Prostate gland (tissue), 2 donors: ENCODE data around the gene NEU4. TPM values are rescaled to one million over a fixed set of nuclear protein-coding genes. Genes with fewer than 3 reads are reported as not detected.

ENCODE experiments used
- DNase-seq: peaks from one replicate; pipeline ENCODE4 v3.0.0-alpha.2; 2019; ENCODE audit warnings: low spot score
- H3K27ac ChIP-seq, 2 donors: fragments of 200-600 bp; sonication (generic); 2 replicates each; pipeline ENCODE4 v1.5.1; 2017 to 2019
- H3K27me3 ChIP-seq: fragments of 200-600 bp; sonication (generic); replicated peaks from 2 replicates; pipeline ENCODE4 v1.5.1; 2019; ENCODE audit not compliant: insufficient read depth
- H3K36me3 ChIP-seq, 2 donors: fragments of 200-600 bp; sonication (generic); 1 replicate in 1 of 2; 2 replicates in 1 of 2; pipeline versions ENCODE4 v1.5.1 to v1.8.1; 2017 to 2019
- H3K4me1 ChIP-seq: fragments of 200-600 bp; sonication (generic); replicated peaks from 2 replicates; pipeline ENCODE4 v1.5.1; 2019
- H3K4me3 ChIP-seq, 2 donors: fragments of 200-600 bp; sonication (generic); 2 replicates each; pipeline ENCODE4 v1.5.1; 2017 to 2019
- H3K9me3 ChIP-seq: fragments of 200-600 bp; sonication (generic); 2 replicates; pipeline ENCODE4 v1.5.1; 2017
- CTCF ChIP-seq, 4 experiments: fragments of 200-600 bp in 2 of 4; fragments of 450-650 bp in 2 of 4; sonication (generic) in 2 of 4; IDR thresholded peaks; 1 replicate in 3 of 4; 2 replicates in 1 of 4; pipeline ENCODE4 v1.5.1; 2016 to 2019; ENCODE audit warnings: antibody characterized with exemption in 4 of 4, mild to moderate bottlenecking in 2 of 4, moderate library complexity in 2 of 4
- POLR2A ChIP-seq: fragments of 450-650 bp; IDR thresholded peaks from one replicate; pipeline ENCODE4 v1.6.1; 2016; ENCODE audit warnings: antibody characterized with exemption, mild to moderate bottlenecking
- POLR2AphosphoS5 ChIP-seq: sonication (generic); formaldehyde crosslinking; IDR thresholded peaks from one replicate; pipeline ENCODE4 v1.6.1; 2017; ENCODE audit warnings: antibody characterized with exemption
- WGBS: methylation state at CpG from one replicate; pipeline ENCODE4 v1.1.5; 2018; 5-methylcytosine and 5-hydroxymethylcytosine counted together
- intact Hi-C: fragments of 100-400 bp; cut with DNase I; formaldehyde crosslinking; loops from one replicate; pipeline ENCODE4 v1.14.2; 2022
- total RNA-seq, 2 donors: library from RNA; depleted of rRNA; stranded (reverse); fragments of >200 nt; gene quantifications; one replicate each; pipeline ENCODE4 v1.1.0, GENCODE V29; 2016

Gene NEU4
- total RNA-seq, 2 donors from 2014 or later = 0.62 TPM; not detected in 1

DNA sequence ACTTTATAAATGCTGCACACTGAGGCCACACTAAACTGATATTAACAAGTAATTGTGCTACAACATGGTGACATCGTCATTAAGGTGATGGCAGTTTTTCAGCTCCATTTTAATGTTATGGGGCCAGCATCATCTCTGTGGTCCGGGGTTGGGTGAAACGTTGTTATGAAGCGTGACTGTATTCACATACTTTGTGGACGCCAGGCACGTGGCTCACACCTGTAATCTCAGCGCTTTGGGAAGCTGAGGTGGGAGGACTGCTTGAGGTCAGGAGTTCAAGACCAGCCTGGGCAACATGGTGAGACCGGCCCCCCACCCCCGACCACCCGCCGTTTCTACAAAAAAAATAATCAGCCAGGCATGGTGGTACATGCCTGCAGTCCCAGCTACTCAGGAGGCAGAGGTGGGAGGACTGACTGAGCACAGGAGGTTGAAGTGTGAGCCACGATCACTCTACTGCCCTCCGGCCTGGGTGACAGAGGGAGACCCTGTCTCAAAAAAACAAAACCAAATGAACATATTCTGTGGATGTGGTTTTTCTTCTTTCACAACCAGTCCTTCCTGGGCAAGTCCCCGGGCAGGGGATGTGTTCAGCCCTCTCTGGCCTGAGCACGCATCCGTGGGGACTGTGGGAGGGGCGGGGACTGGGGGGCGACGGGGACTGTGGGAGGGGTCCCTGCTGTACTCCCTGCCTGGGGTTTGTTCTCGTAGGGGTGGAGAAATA is 45.3 kb upstream of the NEU4 start:
- Histone ChIP-seq H3K27ac (no peak overlapping the region), H3K36me3 (no peaks in the 10 kb centered on the region), H3K27me3 (no peaks in the 10 kb centered on the region), H3K4me1 (peaks cover 3% of the 10 kb centered on the region), H3K4me3 (no peak overlapping the region), H3K9me3 (no peaks in the 10 kb centered on the region)
- 76% methylated on average over 20 of the region's 20 CpGs for WGBS
- DNase-seq = no peak
- intact Hi-C loops = no loop called here
- TF ChIP-seq CTCF (IDR thresholded peaks at IDR 0.05) (no peak), POLR2AphosphoS5 (no peak), POLR2A (no peak)

GRCh38 chr2:241764275-241765241 is 44.4 kb upstream of the NEU4 start:
- Histone ChIP-seq H3K9me3 (no peaks in the 10 kb centered on the region), H3K4me1 (peaks cover 3% of the 10 kb centered on the region), H3K27me3 (no peaks in the 10 kb centered on the region), H3K4me3 (no peak overlapping the region), H3K27ac (no peak overlapping the region), H3K36me3 (no peaks in the 10 kb centered on the region)
- intact Hi-C loops = no loop called here
- no peak for DNase-seq
- TF ChIP-seq POLR2A (no peak), CTCF (IDR thresholded peaks at IDR 0.05) (no peak), POLR2AphosphoS5 (no peak)
- WGBS = 89% methylated on average over 27 of the region's 27 CpGs

DNA sequence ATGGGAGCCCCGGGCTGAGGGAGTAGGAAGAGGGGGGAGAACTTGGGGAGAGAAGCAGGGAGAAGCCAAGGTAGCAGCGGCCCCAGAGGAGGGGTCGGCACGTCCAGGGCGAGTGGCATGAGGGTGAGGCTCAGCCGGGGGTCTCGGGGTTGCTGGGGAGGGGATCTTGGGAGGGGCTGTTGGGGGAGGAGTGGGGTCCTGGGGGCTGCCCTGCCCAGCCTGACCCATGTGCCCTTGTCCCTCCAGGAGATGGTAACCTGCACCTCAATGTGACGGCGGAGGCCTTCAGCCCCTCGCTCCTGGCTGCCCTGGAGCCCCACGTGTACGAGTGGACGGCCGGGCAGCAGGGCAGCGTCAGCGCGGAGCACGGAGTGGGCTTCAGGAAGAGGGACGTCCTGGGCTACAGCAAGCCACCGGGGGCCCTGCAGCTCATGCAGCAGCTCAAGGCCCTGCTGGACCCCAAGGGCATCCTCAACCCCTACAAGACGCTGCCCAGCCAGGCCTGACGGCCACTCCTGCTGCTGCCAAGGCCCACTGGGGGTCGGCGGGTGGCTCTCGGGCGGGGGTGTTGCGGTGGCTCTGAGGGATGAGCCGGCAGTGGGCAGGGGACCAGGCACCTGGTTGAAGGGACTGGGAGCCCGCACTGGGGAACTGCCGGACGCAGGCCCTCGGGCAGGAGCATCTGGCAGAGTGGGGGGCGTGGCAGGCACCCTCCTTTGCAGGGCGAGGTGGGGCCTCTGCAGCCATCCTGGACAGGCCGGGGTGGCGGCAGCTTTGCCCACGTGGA is 41.3 kb upstream of the NEU4 start:
- intact Hi-C loops = no loop called here
- no peaks in the 10 kb centered on the region for H3K9me3 ChIP-seq
- H3K27ac ChIP-seq = no peak overlapping the region
- DNase-seq = no peak
- no peak overlapping the region for H3K4me3 ChIP-seq
- H3K27me3 ChIP-seq = no peaks in the 10 kb centered on the region
- no peaks in the 10 kb centered on the region for H3K36me3 ChIP-seq
- H3K4me1 ChIP-seq = peaks cover 1% of the 10 kb centered on the region
- TF ChIP-seq POLR2A (no peak), POLR2AphosphoS5 (no peak), CTCF (IDR thresholded peaks at IDR 0.05) (no peak)
- WGBS = 93% methylated on average over 35 of the region's 37 CpGs

- H3K4me1 ChIP-seq = no peaks in the 10 kb centered on the region
- H3K4me3 ChIP-seq = no peak overlapping the region
- intact Hi-C loops = no loop called here
- no peak for DNase-seq
- no peaks in the 10 kb centered on the region for H3K36me3 ChIP-seq
- TF ChIP-seq CTCF (IDR thresholded peaks at IDR 0.05) (no peak), POLR2AphosphoS5 (no peak), POLR2A (no peak)
- 87% methylated on average over 29 of the region's 29 CpGs for WGBS
- H3K27me3 ChIP-seq = no peaks in the 10 kb centered on the region
- H3K27ac ChIP-seq = no peak overlapping the region
- no peaks in the 10 kb centered on the region for H3K9me3 ChIP-seq
Measured at GRCh38 chr2:241768251-241768711, 40.7 kb upstream of the NEU4 start.
